GM18868 (cell line): ENCODE data around the gene TUSC2.
A peak's percentile ranks its signal among the peaks of the same experiment; 100 is the strongest.

ENCODE experiments used
- ATAC-seq: cut with Tn5 transposase; IDR thresholded peaks from one replicate; pipeline ENCODE4 v1.9.1; 2021; ENCODE audit warnings: mild to moderate bottlenecking, moderate library complexity; ENCODE audit not compliant: unreplicated experiment

Gene TUSC2

GRCh38 chr3:50327943-50328691, at the start of gene TUSC2:
TUSC2 (minus strand) TSS chr3:50328223; CDS start chr3:50328099, 124 bp downstream.
- ATAC-seq, result peak; percentile 95

DNA sequence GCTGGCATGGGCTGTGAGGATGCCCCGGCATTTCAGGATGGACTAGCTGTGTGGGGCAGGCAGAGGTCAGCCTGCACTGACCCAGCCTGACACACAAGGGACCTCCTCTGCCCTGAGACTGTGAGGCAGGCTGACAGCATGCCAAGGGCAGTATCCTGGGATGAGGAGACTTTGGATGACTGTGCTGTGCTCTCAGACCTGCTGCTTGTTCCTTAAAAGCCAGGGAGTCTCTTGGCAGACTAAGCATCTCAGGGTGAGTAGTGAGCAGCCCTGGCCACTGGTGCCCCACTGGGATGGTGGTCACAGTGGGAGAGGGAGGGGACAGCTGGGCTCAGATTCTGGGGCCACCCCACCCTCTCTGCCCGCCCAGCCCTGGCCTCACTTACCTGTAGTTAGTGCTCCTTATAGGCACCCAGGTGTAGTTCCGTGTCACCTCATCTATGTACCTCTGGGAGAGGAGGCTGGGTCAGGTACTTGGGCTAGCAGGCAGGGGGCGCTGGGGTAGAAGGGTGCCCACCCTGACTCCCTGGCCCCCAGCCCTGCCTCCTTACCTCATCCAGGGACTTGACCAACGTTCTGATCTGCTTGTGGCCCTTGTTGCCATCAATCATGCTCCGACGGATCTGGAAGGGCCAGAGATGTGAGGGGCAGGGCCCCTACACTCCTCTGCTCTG, 47.4 kb upstream of the TUSC2 start:
- ATAC-seq, result no peak

DNA sequence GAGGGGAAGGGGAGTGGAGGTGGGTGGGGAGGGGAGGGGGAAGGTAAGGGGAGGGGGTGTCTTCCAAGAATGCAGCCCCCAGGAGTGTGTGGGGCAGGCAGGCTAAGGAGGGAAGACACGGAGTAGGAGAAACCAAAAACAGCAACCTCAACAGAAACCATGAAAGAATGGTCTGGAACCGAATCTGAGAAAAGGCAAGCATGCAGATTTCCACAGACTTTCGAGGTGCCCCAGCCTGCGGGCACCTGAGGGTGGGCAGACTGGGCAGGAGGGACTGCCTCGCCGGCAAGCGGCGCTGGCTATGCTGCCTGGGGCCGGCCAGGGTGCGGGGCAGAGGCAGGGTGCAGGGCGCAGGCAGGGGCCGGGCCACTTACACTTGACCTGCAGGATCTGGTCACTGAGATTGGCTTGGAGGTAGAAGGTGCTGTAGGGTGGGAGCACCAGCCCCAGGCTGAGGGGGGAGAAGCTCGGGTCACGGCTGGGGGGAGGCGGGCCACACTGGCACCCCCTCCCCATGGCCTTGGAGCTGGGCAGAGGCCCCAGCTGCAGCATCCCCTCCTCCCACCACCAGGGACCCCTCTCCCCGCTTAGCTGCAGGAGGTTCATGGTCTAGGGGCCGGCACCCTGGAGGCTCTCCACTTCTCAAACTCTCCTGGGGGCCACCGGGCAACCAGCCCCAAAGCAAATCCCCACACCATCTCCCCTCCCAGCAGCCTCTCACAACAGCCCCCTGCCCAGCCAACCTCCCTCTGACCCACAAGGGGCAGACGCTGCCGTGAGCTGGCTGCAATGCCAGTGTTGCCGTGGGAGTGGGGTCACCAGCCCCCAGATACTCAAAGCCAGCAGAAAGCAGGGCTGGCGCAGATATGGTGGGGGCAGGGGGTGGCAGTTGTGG, 46.6 kb upstream of the TUSC2 start:
- no peak for ATAC-seq

DNA sequence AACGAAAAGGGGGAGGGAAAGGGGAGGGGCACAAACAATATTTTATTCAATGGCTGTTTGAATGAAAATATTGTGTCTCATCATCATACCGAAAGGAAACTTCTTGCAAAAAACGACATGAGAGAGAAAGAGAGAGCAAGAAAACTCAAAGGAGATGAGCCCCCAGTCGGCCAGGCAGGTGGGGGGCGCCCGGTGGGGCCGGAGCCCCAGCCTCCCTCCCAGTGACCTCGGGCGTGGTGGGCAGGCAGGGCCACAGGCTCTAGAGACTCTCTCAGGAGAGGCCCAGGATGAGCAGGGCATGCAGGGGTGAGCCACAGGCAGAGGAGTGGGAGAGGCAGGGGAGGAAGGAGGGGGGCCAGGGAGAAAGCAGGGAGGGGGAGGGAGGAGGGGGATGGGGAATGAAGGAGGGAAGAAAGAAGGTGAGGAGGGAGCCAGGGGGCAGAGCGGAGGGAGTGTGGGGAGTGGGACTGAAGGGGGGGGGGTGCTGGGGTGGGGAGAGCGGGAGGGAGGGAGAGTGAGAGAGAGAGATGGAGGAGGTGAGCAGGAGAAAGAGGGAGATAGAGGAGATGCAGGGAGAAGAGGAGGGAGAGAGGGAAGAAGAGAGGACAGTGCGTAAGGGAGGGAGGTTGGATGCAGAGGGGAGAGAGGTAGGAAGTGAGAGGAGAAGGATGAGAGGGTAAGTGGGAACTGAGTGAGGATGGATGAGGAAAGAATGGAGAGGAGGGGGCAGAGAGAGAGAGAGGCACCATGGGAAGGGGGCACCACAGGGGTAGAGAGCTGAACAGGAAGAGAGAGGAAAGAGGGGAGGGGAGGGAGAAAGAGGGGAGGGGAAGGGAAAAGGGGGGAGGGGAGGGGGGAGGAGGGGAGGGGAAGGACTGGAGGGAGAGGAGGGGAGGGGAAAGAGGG, 45.4 kb upstream of the TUSC2 start:
- ATAC-seq, result no peak

GRCh38 chr3:50372349-50372748, 44.3 kb upstream of the TUSC2 start:
- ATAC-seq, result no peak

DNA sequence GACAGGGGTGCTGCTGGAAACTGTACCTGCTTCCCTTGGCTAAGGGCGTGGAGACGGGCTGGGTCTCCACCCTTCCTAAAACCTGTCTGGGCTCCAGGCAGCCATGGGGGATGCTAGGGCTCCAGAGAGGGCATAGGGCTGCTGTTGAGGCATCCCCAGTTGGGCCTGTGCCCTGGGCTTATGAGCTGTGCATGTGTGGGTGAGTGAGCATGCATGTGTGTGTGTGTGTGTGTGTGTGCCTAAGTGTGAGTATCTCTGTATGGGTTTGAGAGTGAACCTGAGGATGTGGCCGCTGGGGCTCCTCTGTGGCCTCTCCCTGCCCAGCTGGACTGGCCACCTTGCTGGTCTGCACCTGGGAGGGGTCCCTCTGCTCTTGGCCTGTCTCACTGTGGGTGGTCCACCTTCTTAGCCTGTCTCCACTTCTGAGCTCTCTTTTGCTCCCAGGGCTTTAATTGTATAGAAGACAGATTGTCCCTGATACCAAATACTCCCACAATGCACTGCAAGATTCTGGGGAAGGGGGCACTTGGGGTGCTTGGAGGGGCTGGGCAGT, 43.2 kb upstream of the TUSC2 start:
- no peak for ATAC-seq

DNA sequence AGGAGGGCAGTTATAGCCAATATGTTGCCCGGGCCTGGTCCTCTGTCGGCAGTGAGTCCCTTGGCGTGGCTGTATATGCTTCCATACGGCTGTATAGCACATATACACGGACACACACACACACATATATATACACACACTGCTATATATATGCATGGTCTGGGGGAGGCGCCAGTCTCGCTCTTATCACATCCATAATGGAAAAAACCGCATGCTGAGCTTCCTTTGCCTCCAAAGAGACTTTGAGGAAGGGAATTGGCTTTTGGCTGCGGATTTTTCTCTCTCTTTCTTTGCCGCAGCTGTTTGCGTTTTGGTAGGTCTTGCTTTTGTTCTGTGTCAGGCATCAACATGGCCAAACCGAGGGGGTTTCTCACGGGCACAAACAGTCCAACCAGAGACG, 42.6 kb upstream of the TUSC2 start:
- ATAC-seq, result no peak

DNA sequence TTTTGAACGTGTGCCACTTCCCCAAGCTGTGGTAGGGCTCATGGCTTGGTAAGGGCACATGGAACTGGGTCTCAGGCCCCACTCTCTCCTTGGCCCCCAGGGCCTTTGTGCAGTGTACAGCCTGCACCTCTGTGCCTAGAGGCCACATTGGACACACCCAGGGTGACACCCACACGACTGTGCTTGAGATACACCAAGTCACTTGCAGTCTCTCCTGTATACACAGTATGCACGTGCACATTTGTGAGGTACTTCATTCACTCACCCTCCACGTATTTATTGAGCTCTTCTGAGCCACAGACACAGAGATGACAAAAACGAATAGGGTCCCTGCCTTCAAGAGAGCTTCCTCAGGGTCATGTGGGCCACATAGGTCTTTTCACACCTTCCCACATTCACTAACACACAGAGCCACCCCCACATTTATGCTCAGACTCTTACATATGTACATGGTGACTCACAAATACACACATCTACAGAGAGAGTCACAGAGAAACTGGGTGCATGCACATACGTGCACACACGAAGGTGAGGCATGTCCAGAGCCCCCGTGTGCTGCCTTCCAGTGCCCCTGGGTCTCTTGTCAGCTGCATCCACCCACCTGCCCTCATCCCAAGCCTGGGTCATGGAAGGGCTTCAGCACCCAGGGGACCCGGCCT, 41.1 kb upstream of the TUSC2 start:
- ATAC-seq, result no peak

DNA sequence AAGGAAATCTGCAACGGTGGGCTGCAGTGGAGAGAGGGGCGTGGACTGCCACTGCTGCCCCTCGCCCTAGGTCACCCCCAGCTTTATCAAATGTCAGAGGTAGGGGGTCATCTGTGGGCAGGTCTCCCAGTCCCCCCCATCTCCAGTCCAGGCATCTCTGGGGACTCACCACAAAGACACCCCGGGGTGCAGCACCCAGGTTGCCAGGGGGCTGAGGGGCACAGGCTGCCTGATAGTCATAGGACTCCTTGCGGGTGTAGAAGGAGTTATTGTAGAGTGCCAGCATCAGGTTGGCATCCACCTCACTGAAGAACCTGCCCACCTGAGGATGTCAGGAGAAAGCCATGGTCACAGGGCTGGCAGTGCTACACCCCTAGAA, 37.8 kb upstream of the TUSC2 start:
- no peak for ATAC-seq

DNA sequence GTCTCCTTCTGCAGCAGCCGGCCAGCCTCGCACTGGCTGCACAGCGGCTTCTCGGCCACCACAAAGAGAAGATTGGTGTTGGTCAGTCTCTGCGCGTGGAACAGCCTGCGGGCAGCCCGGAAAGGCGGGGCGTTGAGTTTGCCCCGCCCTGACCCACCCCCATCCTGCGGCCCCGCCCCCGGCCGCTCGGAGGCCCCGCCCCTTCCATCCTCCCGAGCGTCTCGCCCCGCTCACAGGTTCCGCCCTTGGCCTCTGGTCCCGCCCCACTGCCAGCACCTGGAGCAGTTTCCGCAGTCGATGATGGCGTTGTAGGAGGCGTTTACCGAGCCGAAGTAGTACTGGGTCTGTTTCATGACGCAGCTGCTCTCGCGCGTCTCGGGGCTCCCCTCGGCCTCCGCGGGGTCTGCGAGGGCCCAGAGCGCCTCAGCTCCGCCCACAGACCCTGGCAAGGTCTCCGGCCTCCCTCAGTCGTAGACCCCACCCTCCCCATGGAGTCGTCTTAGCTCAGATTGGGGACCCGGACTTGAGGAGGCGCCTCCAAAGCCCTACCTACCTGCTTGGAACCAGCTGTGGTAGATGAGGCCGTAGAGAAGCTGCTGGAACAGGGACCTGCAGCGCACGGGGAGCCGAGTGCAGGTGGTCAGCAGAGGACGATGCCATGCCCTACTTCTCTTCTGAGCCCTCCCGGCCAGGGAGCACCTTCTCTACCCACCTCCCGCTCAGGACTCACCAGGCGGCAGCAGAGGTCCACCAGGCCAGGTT, 37.2 kb upstream of the TUSC2 start:
- peak; percentile 88 for ATAC-seq

DNA sequence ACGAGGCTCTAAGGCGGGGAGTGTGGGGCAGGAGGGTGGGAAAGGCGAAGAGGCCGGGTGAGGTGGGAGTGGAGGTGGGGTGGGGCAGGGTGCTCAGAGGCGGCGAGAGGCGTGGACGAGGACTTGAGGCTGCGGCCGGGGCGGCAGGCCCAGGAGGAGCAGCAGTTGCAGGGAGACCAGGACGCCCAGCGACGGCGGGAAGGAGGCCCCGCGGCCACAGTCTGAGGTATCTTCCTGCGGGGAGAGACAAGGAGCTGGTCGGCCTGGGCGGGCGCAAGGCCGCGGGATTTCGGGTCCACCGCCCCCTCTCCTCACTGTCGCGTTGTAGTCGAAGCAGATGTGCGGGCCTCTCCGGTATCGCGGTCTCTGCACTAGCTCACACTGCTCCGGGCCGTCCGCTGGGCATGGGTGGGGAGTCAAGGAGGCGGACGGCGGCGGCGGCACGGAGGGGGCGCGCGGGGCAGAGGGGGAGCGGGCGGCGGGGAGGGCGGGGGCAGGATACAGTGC, 36.6 kb upstream of the TUSC2 start:
- peak; percentile 10 for ATAC-seq

DNA sequence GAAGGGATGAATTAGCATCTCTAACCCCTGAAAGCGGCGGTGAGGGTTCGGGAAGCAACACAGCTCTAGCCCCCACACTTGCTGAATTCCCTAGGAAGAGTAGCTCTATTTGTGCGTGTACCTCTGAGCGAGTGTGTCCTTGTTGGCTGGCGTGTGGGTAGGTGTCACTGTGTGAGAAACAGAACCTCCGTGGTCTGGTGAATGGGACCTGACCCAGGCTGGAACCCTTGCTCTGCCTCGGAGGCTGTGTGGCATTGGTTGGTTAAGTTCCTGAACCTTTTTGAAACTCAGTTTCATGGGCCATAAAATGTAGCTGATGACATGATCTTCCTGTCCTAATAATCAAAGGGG, 31.7 kb upstream of the TUSC2 start:
- ATAC-seq, result no peak

- peak; percentile 100 for ATAC-seq
Observed at GRCh38 chr3:50358911-50359759, 31.1 kb upstream of the TUSC2 start, which contains the start of gene TMEM115. TMEM115 (minus strand) TSS chr3:50359521; CDS start chr3:50359063, 458 bp downstream.

- no peak for ATAC-seq
Observed at GRCh38 chr3:50358355-50358910, 30.4 kb upstream of the TUSC2 start.

- no peak for ATAC-seq
Observed at GRCh38 chr3:50357481-50357880, 29.5 kb upstream of the TUSC2 start.

DNA sequence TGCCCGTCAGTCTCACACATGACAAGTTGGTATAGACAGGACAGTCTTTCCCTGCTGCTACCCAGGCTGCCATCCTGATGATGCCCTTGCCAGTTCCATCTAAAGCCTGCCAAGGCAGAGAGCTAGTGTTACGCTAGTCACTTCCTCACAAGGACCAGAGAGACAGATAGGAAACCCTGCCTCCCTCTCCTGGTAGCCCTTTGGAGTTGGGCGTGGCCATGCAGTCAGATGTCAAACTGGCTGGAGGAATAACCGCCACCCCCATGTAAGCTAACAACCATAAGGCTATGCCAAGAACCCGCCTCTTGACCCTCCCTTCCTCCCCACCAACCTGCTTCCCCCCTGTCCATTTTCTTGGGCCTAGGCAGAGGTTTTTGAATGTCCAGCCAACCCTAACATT, 28.5 kb upstream of the TUSC2 start:
- no peak for ATAC-seq

DNA sequence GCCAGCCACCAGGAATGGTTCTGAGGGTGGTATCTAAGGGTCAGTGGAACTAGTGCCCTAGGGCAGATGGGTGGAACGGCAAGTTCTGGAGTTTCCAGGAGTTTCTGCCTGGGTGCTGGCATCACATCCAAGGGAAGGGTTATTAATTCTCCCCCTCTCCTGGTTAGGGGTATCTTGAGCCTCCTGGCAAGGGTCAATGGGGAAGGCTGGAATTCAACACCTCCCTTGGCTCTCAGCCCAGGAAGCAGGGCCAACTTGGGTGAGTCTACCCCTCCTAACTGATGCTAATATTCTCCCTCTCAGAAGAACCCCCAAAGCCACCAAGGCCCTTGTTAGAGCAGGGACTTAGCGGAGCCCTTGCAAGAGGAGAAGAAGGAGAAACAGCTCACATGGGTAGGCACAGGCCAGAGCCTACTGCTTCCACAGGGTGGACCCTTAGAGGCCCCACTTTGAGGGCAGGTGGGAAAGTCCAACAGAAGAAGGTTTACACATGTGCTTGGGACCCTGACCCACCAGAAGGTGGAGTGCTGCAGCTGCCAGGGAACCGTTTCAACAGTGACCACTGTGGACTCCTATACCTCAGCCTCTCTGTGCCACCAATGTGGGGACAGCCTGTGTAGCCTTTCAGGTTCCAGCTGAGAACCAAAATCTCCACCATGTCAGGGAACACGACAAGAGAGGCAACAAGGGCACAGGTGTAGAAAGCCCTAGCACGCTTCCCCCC, 28.0 kb upstream of the TUSC2 start:
- ATAC-seq, result no peak
